CD4-positive, alpha-beta T cell treated with Interleukin-17A for 1 hour (primary cell): ENCODE data around the gene SNRK.

Source experiments
- DNase-seq: peaks from one replicate; pipeline ENCODE4 v3.0.0-alpha.2; 2020

The SNRK gene

GRCh38 chr3:43317461-43318316 is 31.3 kb downstream of the SNRK start:
- no peak for DNase-seq

GRCh38 chr3:43319376-43319775 is 33.0 kb downstream of the SNRK start:
- no peak for DNase-seq

- DNase-seq: no peak
These were observed 33.5 kb downstream of the SNRK start for GRCh38 chr3:43319794-43320193.

GRCh38 chr3:43320288-43320687 is 33.9 kb downstream of the SNRK start:
- no peak for DNase-seq

GRCh38 chr3:43323541-43323940 is 37.2 kb downstream of the SNRK start:
- no peak for DNase-seq

GRCh38 chr3:43326891-43327581 is 40.7 kb downstream of the SNRK start:
- DNase-seq: peak; percentile 17

GRCh38 chr3:43327582-43327979 is 41.2 kb downstream of the SNRK start:
- no peak for DNase-seq

GRCh38 chr3:43328653-43329052 is 42.3 kb downstream of the SNRK start:
- DNase-seq: no peak

GRCh38 chr3:43330981-43331380 is 44.6 kb downstream of the SNRK start:
- no peak for DNase-seq

GRCh38 chr3:43331381-43331780 is 45.0 kb downstream of the SNRK start:
- DNase-seq: no peak

GRCh38 chr3:43334976-43335375 is 48.6 kb downstream of the SNRK start:
- DNase-seq: no peak

- no peak for DNase-seq
These were observed 49.5 kb downstream of the SNRK start for GRCh38 chr3:43335799-43336198.

- DNase-seq: no peak
These were observed 52.0 kb downstream of the SNRK start for GRCh38 chr3:43338295-43338694.

- no peak for DNase-seq
These were observed 54.1 kb downstream of the SNRK start for GRCh38 chr3:43340403-43340802.

- no peak for DNase-seq
These were observed 55.4 kb downstream of the SNRK start for GRCh38 chr3:43341788-43342187.

- DNase-seq: peak; percentile 39
These were observed 56.8 kb downstream of the SNRK start for GRCh38 chr3:43343185-43343584.

GRCh38 chr3:43343815-43344214 is 57.5 kb downstream of the SNRK start:
- no peak for DNase-seq

- DNase-seq: no peak
These were observed 58.2 kb downstream of the SNRK start for GRCh38 chr3:43344520-43344919.

GRCh38 chr3:43345246-43345645 is 58.9 kb downstream of the SNRK start:
- no peak for DNase-seq

GRCh38 chr3:43345877-43346276 is 59.5 kb downstream of the SNRK start:
- no peak for DNase-seq

- DNase-seq: peak; percentile 79
These were observed 60.8 kb downstream of the SNRK start for GRCh38 chr3:43346978-43347749.

- DNase-seq: no peak
These were observed 61.4 kb downstream of the SNRK start for GRCh38 chr3:43347774-43348173.

- no peak for DNase-seq
These were observed 62.0 kb downstream of the SNRK start for GRCh38 chr3:43348350-43348749.
